GM23338 (cell line): ENCODE data around the gene BUB1. TPM values are rescaled to one million over a fixed set of nuclear protein-coding genes. Genes with fewer than 3 reads are reported as not detected.

Source experiments
- ATAC-seq: fragments of 200-7000 bp; cut with Tn5 transposase; 3 replicates; pipeline ENCODE4 v1.9.1; 2020
- DNase-seq: peaks from one replicate; pipeline ENCODE4 v3.0.0-alpha.2; 2015; ENCODE audit warnings: low spot score
- H2AFZ ChIP-seq: fragments of 200-600 bp; sonication (generic); 2 replicates; pipeline ENCODE4 v1.8.0; 2016; ENCODE audit warnings: antibody characterized with exemption, mild to moderate bottlenecking, moderate library complexity
- H3F3A ChIP-seq: fragments of 200-600 bp; sonication (generic); replicated peaks from 2 replicates; pipeline ENCODE4 v1.8.0; 2017; ENCODE audit warnings: antibody characterized with exemption, mixed run types, low read depth
- H3K27ac ChIP-seq: fragments of 200-600 bp; sonication (generic); 2 replicates; pipeline ENCODE4 v1.6.1; 2016; ENCODE audit warnings: low read depth
- H3K27me3 ChIP-seq: fragments of 200-600 bp; sonication (generic); 2 replicates; pipeline ENCODE4 v1.8.0; 2016; ENCODE audit warnings: mild to moderate bottlenecking, mixed run types, moderate library complexity; ENCODE audit not compliant: insufficient read depth
- H3K36me3 ChIP-seq: fragments of 200-600 bp; sonication (generic); 2 replicates; pipeline ENCODE4 v1.8.0; 2016; ENCODE audit warnings: mild to moderate bottlenecking; ENCODE audit not compliant: insufficient read depth
- H3K4me1 ChIP-seq: fragments of 200-600 bp; sonication (generic); 2 replicates; pipeline ENCODE4 v1.8.0; 2016; ENCODE audit warnings: mild to moderate bottlenecking, moderate library complexity; ENCODE audit not compliant: insufficient read depth
- H3K4me2 ChIP-seq: fragments of 200-600 bp; sonication (generic); 2 replicates; pipeline ENCODE4 v1.7.1; 2017; ENCODE audit warnings: mixed run types
- H3K4me3 ChIP-seq: fragments of 200-600 bp; sonication (generic); 2 replicates; pipeline ENCODE4 v1.6.1; 2016; ENCODE audit warnings: mixed run types
- H3K79me2 ChIP-seq: fragments of 200-600 bp; sonication (generic); replicated peaks from 2 replicates; pipeline ENCODE4 v1.8.0; 2017; ENCODE audit warnings: mild to moderate bottlenecking; ENCODE audit not compliant: insufficient read depth
- H3K9me2 ChIP-seq: fragments of 200-600 bp; sonication (generic); 2 replicates; pipeline ENCODE4 v1.8.0; 2017; ENCODE audit not compliant: insufficient read depth
- H4K20me1 ChIP-seq: fragments of 200-600 bp; sonication (generic); replicated peaks from 2 replicates; pipeline ENCODE4 v1.8.0; 2017; ENCODE audit warnings: mild to moderate bottlenecking; ENCODE audit not compliant: insufficient read depth
- H3K27ac Mint-ChIP-seq: 2 replicates; pipeline ENCODE4 v1.8.0; 2020; ENCODE audit warnings: inconsistent platforms, mild to moderate bottlenecking, moderate library complexity, mixed read lengths
- H3K27me3 Mint-ChIP-seq: 3 replicates; pipeline ENCODE4 v1.8.0; 2022; ENCODE audit warnings: low read depth, mild to moderate bottlenecking, moderate library complexity, mixed read lengths, inconsistent platforms; ENCODE audit not compliant: insufficient read depth, poor library complexity
- H3K36me3 Mint-ChIP-seq: 3 replicates; pipeline ENCODE4 v1.8.0; 2021; ENCODE audit warnings: low read depth, mild to moderate bottlenecking, inconsistent platforms, moderate library complexity, mixed read lengths
- H3K4me1 Mint-ChIP-seq: 3 replicates; pipeline ENCODE4 v1.8.0; 2020; ENCODE audit warnings: mild to moderate bottlenecking, inconsistent platforms, mixed read lengths
- H3K4me3 Mint-ChIP-seq: 3 replicates; pipeline ENCODE4 v1.8.0; 2021; ENCODE audit warnings: moderate library complexity, mild to moderate bottlenecking, inconsistent platforms, mixed read lengths
- H3K9me3 Mint-ChIP-seq: 3 replicates; pipeline ENCODE4 v1.8.0; 2020; ENCODE audit warnings: moderate library complexity, mild to moderate bottlenecking, inconsistent platforms, mixed read lengths
- CREB1 ChIP-seq: fragments of 250-450 bp; sonication (Bioruptor Pico); IDR thresholded peaks from 2 replicates; pipeline ENCODE4 v1.5.0; 2020; ENCODE audit warnings: low read depth, mild to moderate bottlenecking, moderate library complexity
- EZH2 ChIP-seq: fragments of 200-600 bp; sonication (generic); IDR thresholded peaks from one replicate; pipeline ENCODE4 v1.8.0; 2017; ENCODE audit warnings: antibody characterized with exemption, mild to moderate bottlenecking, low read depth; ENCODE audit not compliant: unreplicated experiment
- EZH2phosphoT487 ChIP-seq: fragments of 200-600 bp; sonication (generic); IDR thresholded peaks from one replicate; pipeline ENCODE4 v1.8.1; 2018; ENCODE audit warnings: antibody characterized with exemption; ENCODE audit not compliant: unreplicated experiment
- JUNB ChIP-seq: IDR thresholded peaks from one replicate; pipeline ENCODE4 v1.6.1; 2016; ENCODE audit warnings: antibody characterized with exemption; ENCODE audit not compliant: unreplicated experiment
- POLR2AphosphoS5 ChIP-seq: IDR thresholded peaks from 2 replicates; pipeline ENCODE4 v1.6.1; 2016; ENCODE audit warnings: antibody characterized with exemption, low read depth
- REST ChIP-seq: IDR thresholded peaks from one replicate; pipeline ENCODE4 v1.6.1; 2018; ENCODE audit warnings: antibody characterized with exemption; ENCODE audit not compliant: unreplicated experiment
- STAT1 ChIP-seq: IDR thresholded peaks from one replicate; pipeline ENCODE4 v1.6.1; 2016; ENCODE audit warnings: antibody characterized with exemption; ENCODE audit not compliant: unreplicated experiment
- ZNF114 ChIP-seq: fragments of 250-450 bp; sonication (Bioruptor Pico); IDR thresholded peaks from 2 replicates; pipeline ENCODE4 v1.5.0; 2020; ENCODE audit warnings: mild to moderate bottlenecking, moderate library complexity
- polyA plus RNA-seq: library from polyadenylated mRNA; unstranded; fragments of >200 nt; fragmentation: Nextera tagmentation; extraction: Ambion mirVana; gene quantifications from 2 replicates; pipeline ENCODE4 v1.2.1, GENCODE V29; 2016
- total RNA-seq: library from RNA; depleted of rRNA; stranded (reverse); fragments of >200 nt; shearing (Covaris generic); gene quantifications from 2 replicates; pipeline ENCODE4 v1.2.3, GENCODE V29; 2014

The BUB1 gene
- total and polyA plus RNA-seq, 2 experiments from 2014 or later = 59.4 to 184 TPM

- no peak for ATAC-seq
- Histone ChIP-seq H3K9me2 (no peaks in the 10 kb centered on the region), H3F3A (0 out of 2 replicates have a peak, but pooled peaks cover 3% of the 10 kb centered on the region), H3K4me2 (peak overlapping the region; percentile 49), H3K27me3 (peaks cover 3% of the 10 kb centered on the region; the same call in 1 of the 2 replicates), H3K36me3 (peaks cover 42% of the 10 kb centered on the region), H4K20me1 (peaks cover 14% of the 10 kb centered on the region), H3K79me2 (peaks cover 48% of the 10 kb centered on the region), H3K4me3 (peak overlapping the region; percentile 8), H2AFZ (no peak overlapping the region), H3K27ac (peak overlapping the region; percentile 33; the same call in 1 of the 2 replicates), H3K4me1 (peaks cover 26% of the 10 kb centered on the region)
- Mint-ChIP-seq H3K9me3 (no peaks in the 10 kb centered on the region), H3K4me3 (peak overlapping the region; percentile 48), H3K36me3 (peaks cover 54% of the 10 kb centered on the region), H3K27ac (peak overlapping the region; percentile 35; the same call in 1 of the 2 replicates), H3K27me3 (peaks cover 14% of the 10 kb centered on the region), H3K4me1 (peaks cover 34% of the 10 kb centered on the region)
- peak; percentile 40 for DNase-seq
- no peak for TF ChIP-seq ZNF114
- no peak for TF ChIP-seq EZH2phosphoT487
- TF ChIP-seq REST = no peak
- TF ChIP-seq CREB1 = no peak
- no peak for TF ChIP-seq JUNB
- TF ChIP-seq POLR2AphosphoS5 = no peak
- TF ChIP-seq STAT1 = no peak
Measured at GRCh38 chr2:110674620-110675555, 3.0 kb downstream of the BUB1 start.

GRCh38 chr2:110673201-110673600 lies 4.7 kb downstream of the BUB1 start:
- peaks cover 4% of the 10 kb centered on the region for H3K27me3 Mint-ChIP-seq
- no peak for DNase-seq
- H3K36me3 Mint-ChIP-seq = peaks cover 69% of the 10 kb centered on the region
- no peaks in the 10 kb centered on the region for H3K27me3 ChIP-seq
- no peak overlapping the region for H3K4me2 ChIP-seq
- H3K36me3 ChIP-seq = peaks cover 58% of the 10 kb centered on the region
- no peak overlapping the region for H3K4me3 ChIP-seq
- H3K79me2 ChIP-seq = peaks cover 48% of the 10 kb centered on the region
- peak overlapping the region; percentile 52; the same call in 1 of the 2 replicates for H3K27ac Mint-ChIP-seq
- no peak overlapping the region for H2AFZ ChIP-seq
- no peak overlapping the region for H3K27ac ChIP-seq
- H3K4me3 Mint-ChIP-seq = no peak overlapping the region
- H3F3A ChIP-seq = 0 out of 2 replicates have a peak, but pooled peaks cover 3% of the 10 kb centered on the region
- H3K9me2 ChIP-seq = no peaks in the 10 kb centered on the region
- no peak for ATAC-seq
- H4K20me1 ChIP-seq = peaks cover 14% of the 10 kb centered on the region
- peaks cover 15% of the 10 kb centered on the region; the same call in 1 of the 2 replicates for H3K4me1 ChIP-seq
- peaks cover 21% of the 10 kb centered on the region for H3K4me1 Mint-ChIP-seq
- H3K9me3 Mint-ChIP-seq = no peaks in the 10 kb centered on the region
- TF ChIP-seq REST (no peak), EZH2 (no peak), POLR2AphosphoS5 (no peak), CREB1 (no peak)
